HG03103 (cell line): Measurements from ENCODE around the gene NDUFA8.
A peak's percentile ranks its signal among the peaks of the same experiment; 100 is the strongest.

ENCODE experiments used
- ATAC-seq: cut with Tn5 transposase; IDR thresholded peaks from one replicate; pipeline ENCODE4 v1.9.1; 2021; ENCODE audit warnings: low read depth; ENCODE audit not compliant: unreplicated experiment

Gene NDUFA8

GRCh38 chr9:122186301-122186700, 26.7 kb upstream of the NDUFA8 start:
- no peak for ATAC-seq

- no peak for ATAC-seq
Measured at GRCh38 chr9:122184551-122184950, 25.0 kb upstream of the NDUFA8 start.

- no peak for ATAC-seq
Measured at GRCh38 chr9:122183501-122183900, 23.9 kb upstream of the NDUFA8 start.

- no peak for ATAC-seq
Measured at GRCh38 chr9:122180633-122181032, 21.1 kb upstream of the NDUFA8 start.

GRCh38 chr9:122179690-122180074, 20.1 kb upstream of the NDUFA8 start:
- no peak for ATAC-seq

GRCh38 chr9:122179054-122179689, 19.6 kb upstream of the NDUFA8 start:
- ATAC-seq = no peak

GRCh38 chr9:122176916-122177315, 17.3 kb upstream of the NDUFA8 start:
- no peak for ATAC-seq

GRCh38 chr9:122173670-122174069, 14.1 kb upstream of the NDUFA8 start:
- no peak for ATAC-seq

GRCh38 chr9:122172131-122172530, 12.6 kb upstream of the NDUFA8 start:
- no peak for ATAC-seq

GRCh38 chr9:122168356-122168755, 8.8 kb upstream of the NDUFA8 start:
- no peak for ATAC-seq

GRCh38 chr9:122164286-122164685, 4.7 kb upstream of the NDUFA8 start:
- ATAC-seq = no peak

GRCh38 chr9:122162415-122162814, 2.8 kb upstream of the NDUFA8 start:
- ATAC-seq = no peak

- ATAC-seq = no peak
Measured at GRCh38 chr9:122159925-122160246, 307 bp upstream of the NDUFA8 start.

- peak; percentile 47 for ATAC-seq
Measured at GRCh38 chr9:122158202-122158601, 1.4 kb downstream of the NDUFA8 start.

GRCh38 chr9:122155796-122156195, 3.8 kb downstream of the NDUFA8 start:
- ATAC-seq = no peak

- no peak for ATAC-seq
Measured at GRCh38 chr9:122151267-122151828, 8.2 kb downstream of the NDUFA8 start.

- no peak for ATAC-seq
Measured at GRCh38 chr9:122145592-122145863, 14.1 kb downstream of the NDUFA8 start.

GRCh38 chr9:122144836-122145591, 14.6 kb downstream of the NDUFA8 start:
- no peak for ATAC-seq

GRCh38 chr9:122143876-122144405, 15.6 kb downstream of the NDUFA8 start:
- no peak for ATAC-seq

- ATAC-seq = no peak
Measured at GRCh38 chr9:122143296-122143695, 16.3 kb downstream of the NDUFA8 start.

- ATAC-seq = no peak
Measured at GRCh38 chr9:122141671-122142070, 17.9 kb downstream of the NDUFA8 start.
